GM18502 (cell line): ENCODE results near the gene ZDHHC24.
"Not testable (repeated sequence)": the region's sequence is repeated elsewhere in the genome, so short reads cannot be mapped to it uniquely, and the experiment has no call there.

Source experiments
- ATAC-seq: cut with Tn5 transposase; IDR thresholded peaks from one replicate; pipeline ENCODE4 v1.9.1; 2021; ENCODE audit warnings: mild to moderate bottlenecking; ENCODE audit not compliant: unreplicated experiment, poor library complexity

The ZDHHC24 gene

GRCh38 chr11:66546966-66547661, 1.3 kb upstream of the ZDHHC24 start:
- no peak for ATAC-seq

- no peak for ATAC-seq
These were observed 619 bp upstream of the ZDHHC24 start, which contains the start of gene ACTN3 for GRCh38 chr11:66546368-66546965. ACTN3 (plus strand) TSS chr11:66546903; CDS start chr11:66546938, 35 bp downstream.

- not testable (repeated sequence) for ATAC-seq
These were observed 896 bp downstream of the ZDHHC24 start for GRCh38 chr11:66544952-66545351.

- ATAC-seq: peak; percentile 30
These were observed 2.4 kb downstream of the ZDHHC24 start for GRCh38 chr11:66543263-66544107.

GRCh38 chr11:66542362-66542761, 3.5 kb downstream of the ZDHHC24 start:
- ATAC-seq: no peak

GRCh38 chr11:66541892-66542291, 4.0 kb downstream of the ZDHHC24 start:
- no peak for ATAC-seq

GRCh38 chr11:66540598-66540997, 5.2 kb downstream of the ZDHHC24 start:
- not testable (repeated sequence) for ATAC-seq

GRCh38 chr11:66539870-66540213, 6.0 kb downstream of the ZDHHC24 start:
- no peak for ATAC-seq

- ATAC-seq: no peak
These were observed 6.5 kb downstream of the ZDHHC24 start for GRCh38 chr11:66539170-66539869.

GRCh38 chr11:66532784-66533183, 13.1 kb downstream of the ZDHHC24 start:
- no peak for ATAC-seq

GRCh38 chr11:66531841-66532240, 14.0 kb downstream of the ZDHHC24 start:
- no peak for ATAC-seq

GRCh38 chr11:66530927-66531709, 14.7 kb downstream of the ZDHHC24 start:
- no peak for ATAC-seq

GRCh38 chr11:66529655-66530054, 16.2 kb downstream of the ZDHHC24 start:
- ATAC-seq: no peak

GRCh38 chr11:66529069-66529468, 16.8 kb downstream of the ZDHHC24 start:
- no peak for ATAC-seq

- ATAC-seq: no peak
These were observed 21.4 kb downstream of the ZDHHC24 start for GRCh38 chr11:66524304-66525040.

GRCh38 chr11:66523611-66524010, 22.2 kb downstream of the ZDHHC24 start:
- no peak for ATAC-seq

GRCh38 chr11:66510990-66511339, 34.9 kb downstream of the ZDHHC24 start:
- no peak for ATAC-seq

GRCh38 chr11:66510271-66510989, 35.4 kb downstream of the ZDHHC24 start, which contains the start of gene BBS1:
BBS1 (plus strand) TSS chr11:66510635; CDS start chr11:66510660, 25 bp downstream.
- ATAC-seq: peak; percentile 92
